Measurements from ENCODE around the gene PITPNC1. TPM values are rescaled to one million over a fixed set of nuclear protein-coding genes. Genes with fewer than 3 reads are reported as not detected.

The PITPNC1 gene
- polyA plus RNA-seq, 1 of the 3 experiments (the other 2 are of a cell fraction): 18.4 TPM

DNA sequence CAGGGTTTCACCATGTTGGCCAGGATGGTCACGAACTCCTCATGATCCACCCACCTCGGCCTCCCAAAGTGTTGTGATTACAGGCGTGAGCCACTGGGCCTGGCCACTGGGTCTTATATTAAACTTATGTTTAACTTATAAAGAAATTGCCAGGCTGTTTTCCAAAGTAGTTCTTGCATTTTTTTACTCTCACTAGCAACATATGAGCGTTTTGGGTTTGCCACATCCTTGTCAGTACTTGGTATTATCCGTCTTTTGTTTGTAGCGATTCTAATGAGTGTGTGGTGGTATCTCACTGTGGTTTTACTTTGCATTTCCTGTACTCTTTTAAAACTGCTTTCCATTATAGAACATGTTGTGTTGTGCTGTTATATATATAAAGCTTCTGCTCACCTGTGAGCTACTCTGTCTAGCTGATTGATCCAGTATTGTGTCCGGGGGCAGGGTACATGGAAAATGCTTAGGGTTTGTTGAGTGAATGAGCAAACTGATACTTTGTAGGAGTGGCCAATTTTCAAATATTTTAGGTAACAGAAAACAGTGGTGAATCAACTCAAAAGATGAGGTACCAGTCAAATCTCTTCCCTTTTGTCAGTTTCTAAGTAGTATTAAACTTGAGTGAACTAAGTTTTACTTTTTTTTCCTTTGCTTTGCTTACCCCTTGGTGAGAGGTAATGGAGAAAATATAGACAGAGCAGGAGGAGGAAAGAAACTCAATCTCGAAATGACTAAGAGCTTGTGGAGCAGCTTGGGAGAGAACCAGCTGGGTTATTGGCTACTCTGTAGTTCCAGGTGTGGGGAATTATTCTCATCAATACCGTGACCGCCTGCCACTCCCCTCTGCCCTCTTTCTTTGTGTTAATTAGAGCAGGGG is 75.8 kb downstream of the PITPNC1 start:
- no peaks in the 10 kb centered on the region for H3K27me3 ChIP-seq (ENCODE audit: insufficient read depth)
- H3K36me3 ChIP-seq (replicated peaks in 1 of 2; ENCODE audit: control insufficient read depth in 1 of 2, insufficient read depth in 2 of 2, low read length in 1 of 2): no peaks in the 10 kb centered on the region
- ChIA-PET CTCF (interaction anchor here (0.8 to 1.5 kb wide), 4 partner anchors 9 to 75 kb away, joined by 3 to 6 read pairs (median 4); no protein-coding TSS in a partner anchor), POLR2A (no interaction called here)
- no peaks in the 10 kb centered on the region for H3K9me2 ChIP-seq
- DNase-seq: no peak
- peaks cover 16% of the 10 kb centered on the region for H3K79me2 ChIP-seq (ENCODE audit: insufficient read depth)
- H4K20me1 ChIP-seq (ENCODE audit: insufficient read depth): no peaks in the 10 kb centered on the region
- H3K4me3 ChIP-seq (ENCODE audit: low read depth in 2 of 2, low read length in 1 of 2): no peak overlapping the region
- no peak overlapping the region for H2AFZ ChIP-seq (ENCODE audit: low read depth)
- WGBS (ENCODE audit: low lambda C conversion rate): 89% methylated on average over 10 of the region's 10 CpGs
- H3K4me2 ChIP-seq: no peak overlapping the region
- no peaks in the 10 kb centered on the region for H3K9me3 ChIP-seq
- no peak overlapping the region for H3K9ac ChIP-seq
- H3F3A ChIP-seq (replicated peaks; ENCODE audit: insufficient read depth): no peaks in the 10 kb centered on the region
- H3K27ac ChIP-seq (ENCODE audit: low read depth in 2 of 2, low read length in 1 of 2): no peak overlapping the region
- TF ChIP-seq SIN3A (IDR thresholded peaks at IDR 0.05; ENCODE audit: borderline replicate concordance, low read depth, low read length) (no peak), SMC3 (IDR thresholded peaks at IDR 0.05; ENCODE audit: low read depth, low read length) (no peak)
- no peaks in the 10 kb centered on the region; a peak in 1 of 4 replicates for H3K4me1 ChIP-seq (ENCODE audit: control insufficient read depth in 1 of 2, insufficient read depth in 2 of 2, low read depth in 1 of 2, low read length in 1 of 2)

DNA sequence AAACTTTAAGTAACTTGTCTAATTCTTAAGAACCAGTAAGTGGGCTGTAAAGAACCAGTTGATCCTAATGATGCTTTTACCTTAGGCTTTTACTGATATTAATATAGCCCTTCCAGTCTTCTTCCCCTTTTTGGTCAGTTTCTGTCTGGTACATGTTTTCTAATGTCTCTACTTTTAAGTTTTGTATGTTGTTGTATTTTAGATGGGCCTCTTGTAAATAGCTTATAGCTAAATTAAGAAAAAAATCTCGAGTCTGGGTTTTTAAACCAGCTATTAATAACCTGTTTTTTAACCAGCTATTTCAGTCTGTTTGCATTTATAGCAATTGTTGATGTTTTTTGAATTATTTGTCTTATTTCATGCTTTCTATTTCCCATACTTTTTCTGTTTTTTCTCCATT is 79.0 kb downstream of the PITPNC1 start:
- DNase-seq: no peak
- 61% methylated on average over 1 of the region's 1 CpG for WGBS (ENCODE audit: low lambda C conversion rate)
- no peak overlapping the region for H3K4me2 ChIP-seq
- no peaks in the 10 kb centered on the region for H3K9me2 ChIP-seq
- no peaks in the 10 kb centered on the region for H3K27me3 ChIP-seq (ENCODE audit: insufficient read depth)
- H3K79me2 ChIP-seq (ENCODE audit: insufficient read depth): peaks cover 12% of the 10 kb centered on the region
- no peaks in the 10 kb centered on the region for H4K20me1 ChIP-seq (ENCODE audit: insufficient read depth)
- POLR2A ChIA-PET: no interaction called here
- H3K9ac ChIP-seq: no peak overlapping the region
- no peaks in the 10 kb centered on the region for H3F3A ChIP-seq (replicated peaks; ENCODE audit: insufficient read depth)
- H3K9me3 ChIP-seq: no peaks in the 10 kb centered on the region
- H3K4me1 ChIP-seq (ENCODE audit: control insufficient read depth in 1 of 2, insufficient read depth in 2 of 2, low read depth in 1 of 2, low read length in 1 of 2): no peaks in the 10 kb centered on the region
- H2AFZ ChIP-seq (ENCODE audit: low read depth): no peak overlapping the region
- H3K27ac ChIP-seq (ENCODE audit: low read depth in 2 of 2, low read length in 1 of 2): no peak overlapping the region
- CTCF ChIA-PET: interaction anchor here (1.1 to 2.1 kb wide), 4 partner anchors 9 to 77 kb away, joined by 3 to 10 read pairs (median 8); no protein-coding TSS in a partner anchor
- peaks cover 0 to 3% of the 10 kb centered on the region in 2 experiments for H3K36me3 ChIP-seq (replicated peaks in 1 of 2; ENCODE audit: control insufficient read depth in 1 of 2, insufficient read depth in 2 of 2, low read length in 1 of 2)
- no peak overlapping the region for H3K4me3 ChIP-seq (ENCODE audit: low read depth in 2 of 2, low read length in 1 of 2)
- TF ChIP-seq, protein P1, sequence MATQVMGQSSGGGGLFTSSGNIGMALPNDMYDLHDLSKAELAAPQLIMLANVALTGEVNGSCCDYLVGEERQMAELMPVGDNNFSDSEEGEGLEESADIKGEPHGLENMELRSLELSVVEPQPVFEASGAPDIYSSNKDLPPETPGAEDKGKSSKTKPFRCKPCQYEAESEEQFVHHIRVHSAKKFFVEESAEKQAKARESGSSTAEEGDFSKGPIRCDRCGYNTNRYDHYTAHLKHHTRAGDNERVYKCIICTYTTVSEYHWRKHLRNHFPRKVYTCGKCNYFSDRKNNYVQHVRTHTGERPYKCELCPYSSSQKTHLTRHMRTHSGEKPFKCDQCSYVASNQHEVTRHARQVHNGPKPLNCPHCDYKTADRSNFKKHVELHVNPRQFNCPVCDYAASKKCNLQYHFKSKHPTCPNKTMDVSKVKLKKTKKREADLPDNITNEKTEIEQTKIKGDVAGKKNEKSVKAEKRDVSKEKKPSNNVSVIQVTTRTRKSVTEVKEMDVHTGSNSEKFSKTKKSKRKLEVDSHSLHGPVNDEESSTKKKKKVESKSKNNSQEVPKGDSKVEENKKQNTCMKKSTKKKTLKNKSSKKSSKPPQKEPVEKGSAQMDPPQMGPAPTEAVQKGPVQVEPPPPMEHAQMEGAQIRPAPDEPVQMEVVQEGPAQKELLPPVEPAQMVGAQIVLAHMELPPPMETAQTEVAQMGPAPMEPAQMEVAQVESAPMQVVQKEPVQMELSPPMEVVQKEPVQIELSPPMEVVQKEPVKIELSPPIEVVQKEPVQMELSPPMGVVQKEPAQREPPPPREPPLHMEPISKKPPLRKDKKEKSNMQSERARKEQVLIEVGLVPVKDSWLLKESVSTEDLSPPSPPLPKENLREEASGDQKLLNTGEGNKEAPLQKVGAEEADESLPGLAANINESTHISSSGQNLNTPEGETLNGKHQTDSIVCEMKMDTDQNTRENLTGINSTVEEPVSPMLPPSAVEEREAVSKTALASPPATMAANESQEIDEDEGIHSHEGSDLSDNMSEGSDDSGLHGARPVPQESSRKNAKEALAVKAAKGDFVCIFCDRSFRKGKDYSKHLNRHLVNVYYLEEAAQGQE (IDR thresholded peaks at IDR 0.05; ENCODE audit: low read depth, low read length): no peak
- TF ChIP-seq, protein P2, sequence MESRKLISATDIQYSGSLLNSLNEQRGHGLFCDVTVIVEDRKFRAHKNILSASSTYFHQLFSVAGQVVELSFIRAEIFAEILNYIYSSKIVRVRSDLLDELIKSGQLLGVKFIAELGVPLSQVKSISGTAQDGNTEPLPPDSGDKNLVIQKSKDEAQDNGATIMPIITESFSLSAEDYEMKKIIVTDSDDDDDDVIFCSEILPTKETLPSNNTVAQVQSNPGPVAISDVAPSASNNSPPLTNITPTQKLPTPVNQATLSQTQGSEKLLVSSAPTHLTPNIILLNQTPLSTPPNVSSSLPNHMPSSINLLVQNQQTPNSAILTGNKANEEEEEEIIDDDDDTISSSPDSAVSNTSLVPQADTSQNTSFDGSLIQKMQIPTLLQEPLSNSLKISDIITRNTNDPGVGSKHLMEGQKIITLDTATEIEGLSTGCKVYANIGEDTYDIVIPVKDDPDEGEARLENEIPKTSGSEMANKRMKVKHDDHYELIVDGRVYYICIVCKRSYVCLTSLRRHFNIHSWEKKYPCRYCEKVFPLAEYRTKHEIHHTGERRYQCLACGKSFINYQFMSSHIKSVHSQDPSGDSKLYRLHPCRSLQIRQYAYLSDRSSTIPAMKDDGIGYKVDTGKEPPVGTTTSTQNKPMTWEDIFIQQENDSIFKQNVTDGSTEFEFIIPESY (IDR thresholded peaks at IDR 0.05; ENCODE audit: borderline replicate concordance, low read depth): no peak
- TF ChIP-seq TCF12 (IDR thresholded peaks at IDR 0.05) (no peak), RFX5 (IDR thresholded peaks at IDR 0.05; ENCODE audit: low read length) (no peak), MXI1 (IDR thresholded peaks at IDR 0.05; ENCODE audit: low read depth, low read length) (no peak), TAF1 (IDR thresholded peaks at IDR 0.05; ENCODE audit: borderline replicate concordance, low read depth, low read length) (no peak), MEF2A (IDR thresholded peaks at IDR 0.05; ENCODE audit: borderline replicate concordance, low read depth) (no peak), CHD2 (IDR thresholded peaks at IDR 0.05; ENCODE audit: low read length, partially characterized antibody) (no peak), JUND (IDR thresholded peaks at IDR 0.05) (no peak), IRF3 (IDR thresholded peaks at IDR 0.05; ENCODE audit: low read depth, low read length) (no peak), FOXJ3 (CRISPR knock-in tag; IDR thresholded peaks at IDR 0.05) (no peak), USF1 (IDR thresholded peaks at IDR 0.05; ENCODE audit: borderline replicate concordance, low read depth) (no peak), SMC3 (IDR thresholded peaks at IDR 0.05; ENCODE audit: low read depth, low read length) (no peak), FOSL2 (IDR thresholded peaks at IDR 0.05; ENCODE audit: borderline replicate concordance, low read depth) (no peak), NRF1 (IDR thresholded peaks at IDR 0.05; ENCODE audit: low read depth, low read length) (no peak)
- TF ChIP-seq, protein P3, sequence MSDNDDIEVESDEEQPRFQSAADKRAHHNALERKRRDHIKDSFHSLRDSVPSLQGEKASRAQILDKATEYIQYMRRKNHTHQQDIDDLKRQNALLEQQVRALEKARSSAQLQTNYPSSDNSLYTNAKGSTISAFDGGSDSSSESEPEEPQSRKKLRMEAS (IDR thresholded peaks at IDR 0.05; ENCODE audit: low read depth): no peak
